Activated B cell treated with CpG ODN at 0.5 μM for 24 hours (primary cell): ENCODE measurements around the gene RASGRP1. TPM values are rescaled to one million over a fixed set of nuclear protein-coding genes. Genes with fewer than 3 reads are reported as not detected.

ENCODE experiments used
- ATAC-seq: fragments of 200-7000 bp; cut with Tn5 transposase; one replicate; pipeline ENCODE4 v1.10.0; 2021; ENCODE audit warnings: low read depth, mild to moderate bottlenecking, moderate library complexity
- CTCF ChIA-PET: fragments of 350-600 bp; sonication (Branson Sonifier 250); formaldehyde crosslinking; loops from one replicate; lab custom pipeline; 2021; ENCODE audit warnings: antibody characterized with exemption; lab: Charles Lee
- POLR2A ChIA-PET: fragments of 350-600 bp; sonication (Branson Sonifier 250); formaldehyde crosslinking; loops from one replicate; lab custom pipeline; 2021; ENCODE audit warnings: antibody characterized with exemption; lab: Charles Lee
- DNase-seq: peaks from one replicate; pipeline ENCODE4 v3.0.0; 2022
- H3K27ac Mint-ChIP-seq: one replicate; pipeline ENCODE4 v1.8.0; 2020; ENCODE audit warnings: mixed read lengths
- H3K27me3 Mint-ChIP-seq: one replicate; pipeline ENCODE4 v1.8.0; 2021; ENCODE audit warnings: mixed read lengths
- H3K36me3 Mint-ChIP-seq: one replicate; pipeline ENCODE4 v1.8.0; 2021; ENCODE audit warnings: low read depth, mixed read lengths
- H3K4me1 Mint-ChIP-seq: one replicate; pipeline ENCODE4 v1.8.0; 2021; ENCODE audit warnings: mixed read lengths
- H3K4me3 Mint-ChIP-seq: one replicate; pipeline ENCODE4 v1.8.0; 2020; ENCODE audit warnings: mild to moderate bottlenecking, mixed read lengths
- H3K9me3 Mint-ChIP-seq: one replicate; pipeline ENCODE4 v1.8.0; 2020; ENCODE audit warnings: mixed read lengths
- intact Hi-C: fragments of 100-400 bp; cut with micrococcal nuclease; formaldehyde crosslinking; loops from one replicate; pipeline ENCODE4 v1.15.1; 2024
- total RNA-seq: library from RNA; stranded (reverse); gene quantifications from 2 replicates; pipeline ENCODE4 v1.2.3, GENCODE V29; 2022
- TF ChIP-seq, protein P1 (sequence below): fragments of 200-600 bp; IDR thresholded peaks from one replicate; pipeline ENCODE4 v1.8.0; 2022; ENCODE audit warnings: antibody characterized with exemption, mild to moderate bottlenecking

RASGRP1 gene
- total RNA-seq, 1 donor from 2014 or later = 37.7 TPM

GRCh38 chr15:38453971-38454695 lies 110.5 kb downstream of the RASGRP1 start, which contains the start of gene FAM98B:
Gene FAM98B (plus strand): TSS chr15:38454127. CDS start chr15:38454162, 35 bp downstream.
- Mint-ChIP-seq H3K9me3 (no peaks in the 10 kb centered on the region), H3K36me3 (peaks cover 11% of the 10 kb centered on the region), H3K27me3 (peaks cover 2% of the 10 kb centered on the region), H3K27ac (peak within 1 kb of the TSS; percentile 91), H3K4me1 (peaks cover 35% of the 10 kb centered on the region), H3K4me3 (peak within 1 kb of the TSS; percentile 97)
- DNase-seq (peak; percentile 92), ATAC-seq (peak; percentile 90)
- TF ChIP-seq, protein P1, sequence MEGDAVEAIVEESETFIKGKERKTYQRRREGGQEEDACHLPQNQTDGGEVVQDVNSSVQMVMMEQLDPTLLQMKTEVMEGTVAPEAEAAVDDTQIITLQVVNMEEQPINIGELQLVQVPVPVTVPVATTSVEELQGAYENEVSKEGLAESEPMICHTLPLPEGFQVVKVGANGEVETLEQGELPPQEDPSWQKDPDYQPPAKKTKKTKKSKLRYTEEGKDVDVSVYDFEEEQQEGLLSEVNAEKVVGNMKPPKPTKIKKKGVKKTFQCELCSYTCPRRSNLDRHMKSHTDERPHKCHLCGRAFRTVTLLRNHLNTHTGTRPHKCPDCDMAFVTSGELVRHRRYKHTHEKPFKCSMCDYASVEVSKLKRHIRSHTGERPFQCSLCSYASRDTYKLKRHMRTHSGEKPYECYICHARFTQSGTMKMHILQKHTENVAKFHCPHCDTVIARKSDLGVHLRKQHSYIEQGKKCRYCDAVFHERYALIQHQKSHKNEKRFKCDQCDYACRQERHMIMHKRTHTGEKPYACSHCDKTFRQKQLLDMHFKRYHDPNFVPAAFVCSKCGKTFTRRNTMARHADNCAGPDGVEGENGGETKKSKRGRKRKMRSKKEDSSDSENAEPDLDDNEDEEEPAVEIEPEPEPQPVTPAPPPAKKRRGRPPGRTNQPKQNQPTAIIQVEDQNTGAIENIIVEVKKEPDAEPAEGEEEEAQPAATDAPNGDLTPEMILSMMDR = no peak
- intact Hi-C loops = loop anchor here (1.0 to 5.0 kb wide), 7 partner anchors 21 to 1328 kb away; partner anchors contain the start of genes FSIP1, RASGRP1 and SPRED1
- ChIA-PET CTCF (interaction anchor here (0.7 to 3.2 kb wide), 9 partner anchors 14 to 245 kb away, joined by 3 to 32 read pairs (median 8); partner anchors contain the start of gene RASGRP1), POLR2A (interaction anchor here (0.6 to 2.6 kb wide), 12 partner anchors 11 to 234 kb away, joined by 3 to 13 read pairs (median 6); partner anchors contain the start of gene RASGRP1)

GRCh38 chr15:38441130-38441519 lies 123.5 kb downstream of the RASGRP1 start:
- CTCF ChIA-PET = interaction anchor here (1.0 to 4.9 kb wide), 20 partner anchors 10 to 265 kb away, joined by 3 to 130 read pairs (median 6); partner anchors contain the start of genes FAM98B and RASGRP1
- Mint-ChIP-seq H3K27ac (no peak overlapping the region), H3K27me3 (peaks cover 32% of the 10 kb centered on the region), H3K9me3 (peaks cover 2% of the 10 kb centered on the region), H3K4me3 (no peak overlapping the region), H3K4me1 (peaks cover 5% of the 10 kb centered on the region), H3K36me3 (no peaks in the 10 kb centered on the region)
- ATAC-seq (no peak), DNase-seq (no peak)
- TF ChIP-seq, protein P1 = no peak
- POLR2A ChIA-PET = interaction anchor here (1.5 to 1.7 kb wide), 2 partner anchors 13 to 123 kb away, joined by 7 to 9 read pairs; partner anchors contain the start of genes FAM98B and RASGRP1
- intact Hi-C loops = loop anchor here (5.0 kb wide), 1 partner anchor 1316 kb away; no protein-coding TSS in a partner anchor

DNA sequence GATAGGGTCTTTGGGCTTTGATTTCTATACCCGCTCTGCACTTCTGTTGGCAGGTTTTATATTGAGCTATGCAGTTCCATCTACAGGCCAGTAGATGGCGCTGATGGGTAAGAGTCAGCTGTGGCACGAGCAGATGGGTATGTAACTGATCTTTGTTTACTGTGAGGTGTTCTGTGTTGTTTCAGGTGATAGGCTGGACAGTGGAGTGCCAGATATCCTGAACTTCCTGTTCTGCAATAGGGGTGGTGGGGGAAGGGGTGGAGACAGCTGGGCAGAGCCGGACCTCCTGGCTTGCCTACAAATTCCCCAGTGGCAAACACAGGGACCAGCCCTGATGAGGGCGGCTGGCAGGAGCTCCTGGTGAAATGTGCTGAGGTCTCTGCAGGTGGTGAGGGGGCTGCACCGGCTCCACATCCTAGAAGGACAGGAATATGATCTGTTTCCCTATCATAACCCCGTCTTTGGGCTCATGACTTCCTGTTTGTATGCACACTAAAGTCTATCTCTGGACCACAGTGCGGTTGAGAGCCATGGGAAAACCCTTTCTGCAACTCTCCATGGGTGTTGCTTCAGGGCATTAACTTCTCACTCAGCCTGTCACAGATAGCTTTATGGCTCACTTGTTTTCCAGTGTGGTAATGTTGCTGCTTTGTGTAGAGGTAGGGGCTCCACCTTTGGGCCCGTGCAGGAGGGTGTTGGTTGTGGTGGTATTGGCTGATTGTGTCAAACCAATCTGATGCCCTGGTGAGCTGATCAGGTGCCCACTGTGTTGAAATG lies 124.1 kb downstream of the RASGRP1 start:
- TF ChIP-seq, protein P1 = peak; percentile 64
- H3K27me3 Mint-ChIP-seq = peaks cover 34% of the 10 kb centered on the region
- no peak overlapping the region for H3K4me3 Mint-ChIP-seq
- intact Hi-C loops = loop anchor here (1.0 to 5.0 kb wide), 5 partner anchors 34 to 1317 kb away; no protein-coding TSS in a partner anchor
- CTCF ChIA-PET = interaction anchor here (0.6 to 4.9 kb wide), 33 partner anchors 11 to 1316 kb away, joined by 3 to 130 read pairs (median 5); partner anchors contain the start of genes FAM98B and RASGRP1
- DNase-seq = no peak
- H3K36me3 Mint-ChIP-seq = no peaks in the 10 kb centered on the region
- peaks cover 5% of the 10 kb centered on the region for H3K4me1 Mint-ChIP-seq
- H3K27ac Mint-ChIP-seq = no peak overlapping the region
- POLR2A ChIA-PET = interaction anchor here (1.3 to 1.7 kb wide), 3 partner anchors 14 to 259 kb away, joined by 6 to 9 read pairs (median 7); partner anchors contain the start of genes FAM98B and RASGRP1
- peak; percentile 96 for ATAC-seq
- H3K9me3 Mint-ChIP-seq = peaks cover 2% of the 10 kb centered on the region

Other genes with a start within 250 kb of the RASGRP1 start
- 29.9 and 30.7 TPM in 2 replicates for gene FAM98B, start 110.7 kb downstream of the RASGRP1 start, total RNA-seq